ENCODE data around the gene RNF224. TPM values are rescaled to one million over a fixed set of nuclear protein-coding genes. Genes with fewer than 3 reads are reported as not detected.

RNF224 gene
- total RNA-seq, 1 experiment from 2014 or later: 3.9 TPM

DNA sequence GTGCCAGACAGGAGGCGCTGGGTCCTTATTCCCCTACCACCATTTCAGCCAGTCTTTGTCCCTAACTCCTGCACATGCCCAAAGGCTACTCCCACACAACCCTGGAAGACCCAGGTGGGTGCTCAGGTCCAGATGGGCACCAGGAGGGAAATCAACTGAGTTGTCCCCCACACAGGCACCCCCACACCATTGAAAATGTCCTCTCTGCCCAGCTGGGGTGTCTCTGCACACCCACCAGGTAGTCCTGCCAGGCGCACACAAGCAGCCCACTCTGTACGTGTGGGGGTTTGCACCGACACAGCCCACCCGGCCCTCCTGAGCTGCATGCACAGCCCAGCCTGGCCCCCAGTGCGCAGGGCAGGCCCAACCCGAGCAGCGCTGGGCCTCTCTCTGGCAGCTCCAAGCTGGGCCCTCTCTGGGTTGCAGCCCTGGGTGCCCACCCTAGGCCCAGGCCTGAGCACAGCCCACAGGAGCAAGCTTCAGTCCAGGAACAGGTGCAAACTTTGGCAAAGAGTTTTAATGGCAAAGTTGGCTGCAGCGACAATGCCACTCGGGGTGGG is 7.5 kb upstream of the RNF224 start:
- H2AFZ ChIP-seq: no peak overlapping the region
- no peak for DNase-seq
- H4K20me1 ChIP-seq (ENCODE audit: insufficient read depth): no peaks in the 10 kb centered on the region; the same call in 1 of the 2 replicates
- intact Hi-C loops (cut with micrococcal nuclease; ENCODE audit: unreplicated experiment): no loop called here
- no peak overlapping the region for H3K27ac ChIP-seq
- POLR2A ChIA-PET (ENCODE audit: unreplicated experiment): interaction anchor here (0.6 kb wide), 2 partner anchors 13 to 18 kb away, joined by 3 to 4 read pairs; no protein-coding TSS in a partner anchor
- H3K4me1 ChIP-seq (replicated peaks; ENCODE audit: insufficient read depth): peaks cover 37% of the 10 kb centered on the region
- no peak for TF ChIP-seq EZH2 (IDR thresholded peaks at IDR 0.05; ENCODE audit: low read depth)
- no peak for TF ChIP-seq CTCF (conservative IDR thresholded peaks at IDR 0.05)
- peaks cover 44% of the 10 kb centered on the region for H3F3A ChIP-seq (ENCODE audit: insufficient read depth, low read depth)
- no peaks in the 10 kb centered on the region for H3K79me2 ChIP-seq (ENCODE audit: low read depth)
- H3K27me3 ChIP-seq (ENCODE audit: insufficient read depth, low read depth): no peaks in the 10 kb centered on the region
- no peaks in the 10 kb centered on the region for H3K9me2 ChIP-seq (ENCODE audit: insufficient read depth)
- no peak overlapping the region for H3K4me3 ChIP-seq
- no peaks in the 10 kb centered on the region for H3K9me3 ChIP-seq (ENCODE audit: insufficient read depth, low read depth)
- H3K4me2 ChIP-seq: no peak overlapping the region
- no peaks in the 10 kb centered on the region for H3K36me3 ChIP-seq (ENCODE audit: low read depth)
- BruUV-seq (replicated peaks): no TSS peak
- CTCF ChIA-PET: no interaction called here

DNA sequence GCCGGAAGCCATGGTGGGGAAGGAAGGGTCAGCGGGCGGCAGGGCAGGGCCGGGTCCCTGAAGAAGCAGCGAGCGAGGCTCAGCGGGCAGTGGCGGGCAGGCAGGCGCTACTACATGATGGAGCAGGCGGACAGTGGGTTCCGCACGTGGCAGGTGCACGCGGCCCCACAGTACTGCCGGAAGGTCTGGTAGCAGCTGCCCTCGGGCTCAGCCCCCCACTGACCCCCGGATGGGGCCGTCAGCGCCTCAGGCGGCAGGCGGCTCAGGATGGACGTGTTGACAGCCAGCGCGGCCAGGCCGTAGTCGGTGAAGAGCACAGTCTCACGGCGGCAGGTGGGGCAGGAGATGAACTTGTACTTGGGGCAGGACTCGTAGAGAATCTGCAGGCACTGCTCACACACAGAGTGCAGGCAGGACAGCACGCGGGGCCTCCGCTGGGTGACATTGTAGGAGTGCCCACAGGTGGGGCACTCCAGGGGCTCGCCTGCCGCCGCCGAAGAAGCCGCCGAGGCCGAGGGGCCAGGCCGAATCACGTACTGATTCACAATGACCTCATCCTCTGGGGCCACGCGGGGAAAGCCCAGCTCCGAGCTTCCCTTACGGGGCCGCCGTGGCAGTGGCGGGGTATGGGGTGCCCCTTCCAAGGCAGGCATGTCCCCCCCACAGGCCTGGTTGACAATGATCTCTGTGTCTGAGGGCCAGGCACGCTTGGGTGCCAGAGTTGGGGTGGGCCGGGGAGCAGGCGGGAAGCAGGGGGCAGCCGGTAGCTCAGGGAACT is 6.8 kb upstream of the RNF224 start:
- ChIA-PET CTCF (no interaction called here), POLR2A (ENCODE audit: unreplicated experiment) (interaction anchor here (0.6 to 0.7 kb wide), 2 partner anchors 14 to 90 kb away, joined by 3 to 35 read pairs; no protein-coding TSS in a partner anchor)
- intact Hi-C loops (cut with micrococcal nuclease; ENCODE audit: unreplicated experiment): no loop called here
- Histone ChIP-seq H3K4me3 (no peak overlapping the region), H3K27me3 (ENCODE audit: insufficient read depth, low read depth) (no peaks in the 10 kb centered on the region), H3K27ac (no peak overlapping the region), H4K20me1 (ENCODE audit: insufficient read depth) (no peaks in the 10 kb centered on the region; the same call in 1 of the 2 replicates), H3K4me2 (no peak overlapping the region), H3K79me2 (ENCODE audit: low read depth) (peaks cover 5% of the 10 kb centered on the region; the same call in 1 of the 2 replicates), H3K9me2 (ENCODE audit: insufficient read depth) (no peaks in the 10 kb centered on the region), H2AFZ (no peak overlapping the region), H3K36me3 (ENCODE audit: low read depth) (no peaks in the 10 kb centered on the region), H3F3A (ENCODE audit: insufficient read depth, low read depth) (peaks cover 51% of the 10 kb centered on the region), H3K9me3 (ENCODE audit: insufficient read depth, low read depth) (no peaks in the 10 kb centered on the region), H3K4me1 (replicated peaks; ENCODE audit: insufficient read depth) (peaks cover 44% of the 10 kb centered on the region)
- BruUV-seq (replicated peaks): no TSS peak
- DNase-seq: no peak
- no peak for TF ChIP-seq CTCF (conservative IDR thresholded peaks at IDR 0.05)

- POLR2A ChIA-PET (ENCODE audit: unreplicated experiment): interaction anchor here (0.7 kb wide), 1 partner anchor 90 kb away, joined by 35 read pairs; no protein-coding TSS in a partner anchor
Observed at GRCh38 chr9:137221095-137221505, 6.2 kb upstream of the RNF224 start.

More at GRCh38 chr9:137221095-137221505, 6.2 kb upstream of the RNF224 start:
- CTCF ChIA-PET: interaction anchor here (0.6 kb wide), 1 partner anchor 552 kb away, joined by 3 read pairs; no protein-coding TSS in a partner anchor
- no peak for DNase-seq
- no peak overlapping the region; the same call in 1 of the 2 replicates for H3K4me3 ChIP-seq
- peaks cover 50% of the 10 kb centered on the region for H3K4me1 ChIP-seq (replicated peaks; ENCODE audit: insufficient read depth)
- H3K4me2 ChIP-seq: peak overlapping the region; percentile 75; the same call in 1 of the 2 replicates
- H3K9me2 ChIP-seq (ENCODE audit: insufficient read depth): no peaks in the 10 kb centered on the region
- BruUV-seq (replicated peaks): no TSS peak
- no peak overlapping the region for H3K27ac ChIP-seq
- H3K36me3 ChIP-seq (ENCODE audit: low read depth): no peaks in the 10 kb centered on the region
- peaks cover 7% of the 10 kb centered on the region; the same call in 1 of the 2 replicates for H3K79me2 ChIP-seq (ENCODE audit: low read depth)
- intact Hi-C loops (cut with micrococcal nuclease; ENCODE audit: unreplicated experiment): no loop called here
- H4K20me1 ChIP-seq (ENCODE audit: insufficient read depth): no peaks in the 10 kb centered on the region; the same call in 1 of the 2 replicates
- TF ChIP-seq CTCF (conservative IDR thresholded peaks at IDR 0.05) (no peak), EZH2 (IDR thresholded peaks at IDR 0.05; ENCODE audit: low read depth) (no peak)
- no peaks in the 10 kb centered on the region for H3K27me3 ChIP-seq (ENCODE audit: insufficient read depth, low read depth)
- peaks cover 57% of the 10 kb centered on the region for H3F3A ChIP-seq (ENCODE audit: insufficient read depth, low read depth)
- no peak overlapping the region for H2AFZ ChIP-seq
- H3K9me3 ChIP-seq (ENCODE audit: insufficient read depth, low read depth): no peaks in the 10 kb centered on the region

All from PC-9 (cell line).